IMR-90 (cell line): ENCODE data around the gene TNFAIP8L1. TPM values are rescaled to one million over a fixed set of nuclear protein-coding genes. Genes with fewer than 3 reads are reported as not detected.
A peak's percentile ranks its signal among the peaks of the same experiment; 100 is the strongest.

Experiments used
- ATAC-seq: fragments of 200-7000 bp; cut with Tn5 transposase; 2 replicates; pipeline ENCODE4 v1.9.1; 2020; ENCODE audit warnings: low read depth, mild to moderate bottlenecking, moderate library complexity
- BruUV-seq: library from RNA; stranded (reverse); fragments of 400-500 nt; replicated peaks from 2 replicates; lab custom pipeline; 2021; lab: Mats Ljungman, UMichigan
- CTCF ChIA-PET: fragments of 300-600 bp; formaldehyde crosslinking; extraction: SDS; loops from one replicate; lab custom pipeline; 2021; ENCODE audit warnings: antibody characterized with exemption; lab: Yijun Ruan, JAX
- POLR2A ChIA-PET: fragments of 300-600 bp; sonication (Branson Sonifier 250); formaldehyde crosslinking; loops from one replicate; lab custom pipeline; 2022; ENCODE audit warnings: antibody characterized with exemption; ENCODE audit not compliant: unreplicated experiment; lab: Charles Lee
- DNase-seq: peaks from one replicate; pipeline ENCODE4 v3.0.0; 2013
- H2AFZ ChIP-seq: replicated peaks from 2 replicates; pipeline ENCODE3; 2013; ENCODE audit warnings: low read length, mild to moderate bottlenecking; ENCODE audit not compliant: poor library complexity
- H2AK5ac ChIP-seq: 2 replicates; pipeline ENCODE4 v1.6.1; 2013; ENCODE audit warnings: low read depth, low read length, inconsistent platforms
- H2AK9ac ChIP-seq: replicated peaks from 2 replicates; pipeline ENCODE3; 2013; ENCODE audit warnings: mild to moderate bottlenecking, low read depth, low read length, moderate library complexity; ENCODE audit not compliant: poor library complexity
- H2BK120ac ChIP-seq: 2 replicates; pipeline ENCODE4 v1.6.1; 2013; ENCODE audit warnings: low read depth, low read length, inconsistent platforms
- H2BK15ac ChIP-seq: 3 replicates; pipeline ENCODE4 v1.6.1; 2013; ENCODE audit warnings: low read depth, low read length, inconsistent platforms
- H2BK20ac ChIP-seq: 2 replicates; pipeline ENCODE4 v1.6.1; 2013; ENCODE audit warnings: low read depth, mild to moderate bottlenecking, inconsistent platforms, low read length, moderate library complexity
- H2BK5ac ChIP-seq: 2 replicates; pipeline ENCODE4 v1.6.1; 2013; ENCODE audit warnings: mild to moderate bottlenecking, low read depth, low read length, inconsistent platforms; ENCODE audit not compliant: poor library complexity, severe bottlenecking
- H3K14ac ChIP-seq: replicated peaks from 2 replicates; pipeline ENCODE4 v1.6.1; 2013; ENCODE audit warnings: low read depth, low read length, inconsistent platforms
- H3K18ac ChIP-seq: 2 replicates; pipeline ENCODE4 v1.6.1; 2013; ENCODE audit warnings: low read depth, low read length, control low read depth
- H3K23ac ChIP-seq: 2 replicates; pipeline ENCODE4 v1.6.1; 2013; ENCODE audit warnings: low read depth, low read length, inconsistent platforms
- H3K27ac ChIP-seq: 2 replicates; pipeline ENCODE4 v1.5.1; 2013; ENCODE audit warnings: mild to moderate bottlenecking, control low read depth, low read length; ENCODE audit not compliant: insufficient read depth
- H3K27me3 ChIP-seq: 2 replicates; pipeline ENCODE4 v1.6.1; 2013; ENCODE audit warnings: low read length; ENCODE audit not compliant: control insufficient read depth, insufficient read depth
- H3K36me3 ChIP-seq: 2 replicates; pipeline ENCODE4 v1.6.1; 2013; ENCODE audit warnings: low read length, mixed read lengths; ENCODE audit not compliant: control insufficient read depth, insufficient read depth
- H3K4ac ChIP-seq: 2 replicates; pipeline ENCODE4 v1.6.1; 2013; ENCODE audit warnings: low read depth, low read length, inconsistent platforms
- H3K4me1 ChIP-seq: 2 replicates; pipeline ENCODE4 v1.6.1; 2013; ENCODE audit warnings: low read length, mixed read lengths; ENCODE audit not compliant: control insufficient read depth, insufficient read depth
- H3K4me2 ChIP-seq: 2 replicates; pipeline ENCODE4 v1.6.1; 2013; ENCODE audit warnings: low read depth, mild to moderate bottlenecking, control low read depth, low read length, moderate library complexity
- H3K4me3 ChIP-seq: 2 replicates; pipeline ENCODE4 v1.5.1; 2013; ENCODE audit warnings: low read depth, mild to moderate bottlenecking, control low read depth, low read length, moderate library complexity; ENCODE audit not compliant: insufficient read depth
- H3K56ac ChIP-seq: 2 replicates; pipeline ENCODE4 v1.6.1; 2013; ENCODE audit warnings: low read length, inconsistent platforms; ENCODE audit not compliant: insufficient read depth; ENCODE audit errors: extremely low read depth
- H3K79me1 ChIP-seq, 2 experiments: 2 replicates each; pipeline ENCODE4 v1.6.1; 2013; ENCODE audit warnings: low read length in 2 of 2, inconsistent platforms in 1 of 2, low read depth in 1 of 2
- H3K9ac ChIP-seq: 2 replicates; pipeline ENCODE4 v1.6.1; 2013; ENCODE audit warnings: low read depth, low read length, control low read depth
- H3K9me1 ChIP-seq: 2 replicates; pipeline ENCODE4 v1.6.1; 2013; ENCODE audit warnings: low read length, inconsistent platforms; ENCODE audit not compliant: insufficient read depth
- H3K9me3 ChIP-seq: 2 replicates; pipeline ENCODE4 v1.6.1; 2013; ENCODE audit warnings: low read length; ENCODE audit not compliant: control insufficient read depth, insufficient read depth
- H4K20me1 ChIP-seq: 2 replicates; pipeline ENCODE4 v1.6.1; 2013; ENCODE audit warnings: low read length, inconsistent platforms; ENCODE audit not compliant: insufficient read depth
- H4K5ac ChIP-seq: 2 replicates; pipeline ENCODE4 v1.6.1; 2013; ENCODE audit warnings: mild to moderate bottlenecking, low read depth, low read length, control low read depth
- H4K8ac ChIP-seq, 2 experiments: 2 replicates each; pipeline ENCODE4 v1.6.1; 2013; ENCODE audit warnings: low read depth in 2 of 2, low read length in 2 of 2, control low read depth in 1 of 2, inconsistent platforms in 1 of 2
- H4K91ac ChIP-seq: 2 replicates; pipeline ENCODE4 v1.6.1; 2013; ENCODE audit warnings: low read depth, low read length, inconsistent platforms; ENCODE audit not compliant: insufficient read depth
- BHLHE40 ChIP-seq: fragments of 150-350 bp; IDR thresholded peaks from 2 replicates; pipeline ENCODE4 v1.6.1; 2016; ENCODE audit warnings: mild to moderate bottlenecking, low read depth, low read length
- CHD1 ChIP-seq: IDR thresholded peaks from 2 replicates; pipeline ENCODE4 v1.6.1; 2012; ENCODE audit warnings: low read depth, low read length, improper control_type of control experiment
- CTCF ChIP-seq: conservative IDR thresholded peaks from 2 replicates; pipeline ENCODE4 v1.5.1; 2012; ENCODE audit warnings: mild to moderate bottlenecking, low read depth, low read length, improper control_type of control experiment
- ELK1 ChIP-seq: fragments of 150-350 bp; IDR thresholded peaks from 2 replicates; pipeline ENCODE4 v1.6.1; 2016; ENCODE audit warnings: low read depth, mild to moderate bottlenecking, low read length, moderate library complexity, borderline replicate concordance
- MAFK ChIP-seq: IDR thresholded peaks from 2 replicates; pipeline ENCODE4 v1.6.1; 2012; ENCODE audit warnings: low read depth, low read length, improper control_type of control experiment
- MXI1 ChIP-seq: IDR thresholded peaks from 2 replicates; pipeline ENCODE4 v1.6.1; 2012; ENCODE audit warnings: low read depth, mild to moderate bottlenecking, low read length, moderate library complexity, borderline replicate concordance
- RAD21 ChIP-seq: IDR thresholded peaks from 2 replicates; pipeline ENCODE4 v1.6.1; 2012; ENCODE audit warnings: low read length, improper control_type of control experiment
- WGBS, 2 experiments: methylation state at CpG; one replicate each; pipeline versions ENCODE4 v1.1.5 to v1.1.7; 2013; ENCODE audit warnings: missing lambda C conversion rate in 2 of 2; ENCODE audit not compliant: insufficient read length in 1 of 2; ENCODE audit errors: extremely low coverage in 2 of 2; 5-methylcytosine and 5-hydroxymethylcytosine counted together
- dilution Hi-C: fragments of 300-500 bp; cut with HindIII; formaldehyde crosslinking; loops from one replicate; pipeline ENCODE4 v1.14.3; 2018; ENCODE audit warnings: low sequenced_read_pairs; ENCODE audit not compliant: unreplicated experiment
- in situ Hi-C: fragments of 300-500 bp; cut with MboI; formaldehyde crosslinking; loops from 3 replicates; pipeline ENCODE4 v1.14.3; 2019; ENCODE audit warnings: low sequenced_read_pairs, inconsistent platforms, mixed read lengths
- intact Hi-C: fragments of 100-400 bp; cut with micrococcal nuclease; formaldehyde crosslinking; loops from 2 replicates; pipeline ENCODE4 v1.10.0; 2022
- polyA plus RNA-seq, 3 experiments: library from polyadenylated mRNA; depleted of rRNA; stranded (reverse); fragments of >200 nt; gene quantifications; 2 replicates each; pipeline ENCODE4 v1.2.3, GENCODE V29; 2012; ENCODE audit warnings: low replicate concordance in 1 of 3
- total RNA-seq: library from RNA; depleted of rRNA; stranded (reverse); fragments of >200 nt; gene quantifications from 2 replicates; pipeline ENCODE4 v1.2.3, GENCODE V29; 2012

Gene TNFAIP8L1
- total and polyA plus RNA-seq, 2 of the 4 experiments (the other 2 are of a cell fraction), result 2.5 to 6.0 TPM

DNA sequence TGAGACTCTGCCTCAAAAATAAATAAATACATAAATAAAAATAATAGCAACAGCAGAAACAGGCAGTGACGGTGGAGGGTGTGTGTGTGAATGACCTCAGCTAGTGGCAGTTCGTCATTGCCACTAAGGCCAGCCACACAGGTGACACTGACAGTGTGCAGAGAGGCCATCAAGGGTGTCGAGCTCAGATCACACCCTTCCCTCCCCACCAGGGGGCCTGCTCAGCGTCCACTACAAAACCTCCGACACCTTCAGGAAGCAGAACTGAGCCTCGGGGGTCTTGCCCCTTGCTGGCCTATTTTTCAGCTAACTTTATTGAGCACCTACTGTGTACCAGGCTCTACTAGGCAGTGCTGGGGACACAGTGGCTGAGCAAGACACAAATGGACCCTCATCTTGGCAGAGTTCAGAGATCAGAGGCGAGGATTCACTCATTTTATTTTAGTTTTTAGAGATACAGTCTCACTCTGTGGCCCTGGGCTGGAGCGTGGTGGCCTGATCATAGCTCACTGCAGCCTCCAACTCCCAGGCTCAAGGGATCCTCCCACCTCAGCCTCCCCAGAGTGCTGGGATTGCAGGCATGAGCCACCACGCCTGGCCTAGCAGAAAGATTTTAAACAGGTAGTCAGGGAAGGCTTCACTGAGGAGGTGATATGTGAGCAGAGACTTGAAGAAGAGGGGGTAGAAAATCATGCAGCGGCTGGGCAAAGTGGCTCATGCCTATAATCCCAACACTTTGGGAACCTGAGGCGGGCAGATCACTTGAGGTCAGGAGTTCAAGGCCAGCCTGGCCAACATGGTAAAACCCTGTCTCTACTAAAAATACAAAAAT lies 49.5 kb upstream of the TNFAIP8L1 start:
- TF ChIP-seq ELK1, result no peak
- TF ChIP-seq RAD21, result peak; percentile 17; the same call in 1 of the 2 replicates
- TF ChIP-seq MAFK, result no peak
- TF ChIP-seq BHLHE40, result no peak
- 0 out of 2 replicates have a peak, but pooled peaks have one; percentile 23 for TF ChIP-seq CTCF
- no peak for TF ChIP-seq CHD1
- TF ChIP-seq MXI1, result no peak
- Histone ChIP-seq H3K18ac (no peak overlapping the region), H3K4me1 (no peaks in the 10 kb centered on the region), H3K23ac (no peak overlapping the region), H4K20me1 (no peaks in the 10 kb centered on the region), H2AK5ac (no peak overlapping the region), H3K4ac (no peak overlapping the region), H3K27ac (no peak overlapping the region), H3K27me3 (peaks cover 39% of the 10 kb centered on the region), H3K4me2 (no peak overlapping the region), H3K36me3 (no peaks in the 10 kb centered on the region), H4K8ac (no peak overlapping the region), H3K9ac (no peak overlapping the region), H2BK5ac (no peak overlapping the region), H2BK120ac (no peak overlapping the region), H3K4me3 (no peak overlapping the region), H2BK20ac (no peak overlapping the region), H3K56ac (no peak overlapping the region), H3K9me1 (no peaks in the 10 kb centered on the region), H2AK9ac (peak overlapping the region; percentile 66), H3K9me3 (no peaks in the 10 kb centered on the region), H2AFZ (no peak overlapping the region), H3K79me1 (no peaks in the 10 kb centered on the region), H3K14ac (no peak overlapping the region), H4K5ac (no peak overlapping the region), H2BK15ac (no peak overlapping the region), H4K91ac (no peak overlapping the region)
- dilution Hi-C loops, result no loop called here
- intact Hi-C loops, result no loop called here
- no TSS peak for BruUV-seq
- CTCF ChIA-PET, result no interaction called here
- ATAC-seq (peak; percentile 33; the same call in 1 of the 2 replicates), DNase-seq (no peak)
- in situ Hi-C loops, result no loop called here
- 49% methylated on average over 3 of the region's 11 CpGs; no CpG with 5 or more reads in 1 of the 2 experiments for WGBS, 2 experiments
- POLR2A ChIA-PET, result no interaction called here
